ENCODE measurements around the gene UBE3D. TPM values are rescaled to one million over a fixed set of nuclear protein-coding genes. Genes with fewer than 3 reads are reported as not detected.
"Not testable (repeated sequence)": the region's sequence is repeated elsewhere in the genome, so short reads cannot be mapped to it uniquely, and the experiment has no call there.

The UBE3D gene
- total RNA-seq, 1 experiment from 2014 or later: 11.3 TPM

- DNase-seq (ENCODE audit: low spot score): no peak
- in situ Hi-C loops (cut with HindIII; ENCODE audit: low sequenced_read_pairs): no loop called here
Observed at GRCh38 chr6:82951935-82952334, 113.7 kb downstream of the UBE3D start.

- in situ Hi-C loops (cut with HindIII; ENCODE audit: low sequenced_read_pairs): no loop called here
- no peak for DNase-seq (ENCODE audit: low spot score)
Observed at GRCh38 chr6:82951389-82951788, 114.3 kb downstream of the UBE3D start.

- in situ Hi-C loops (cut with HindIII; ENCODE audit: low sequenced_read_pairs); DNase-seq (ENCODE audit: low spot score): not testable (repeated sequence)
Observed at GRCh38 chr6:82930915-82931314, 134.7 kb downstream of the UBE3D start.

- DNase-seq (ENCODE audit: low spot score): no peak
- in situ Hi-C loops (cut with HindIII; ENCODE audit: low sequenced_read_pairs): no loop called here
Observed at GRCh38 chr6:82924799-82925535, 140.7 kb downstream of the UBE3D start.

GRCh38 chr6:82921258-82921657, 144.4 kb downstream of the UBE3D start:
- no peak for DNase-seq (ENCODE audit: low spot score)
- in situ Hi-C loops (cut with HindIII; ENCODE audit: low sequenced_read_pairs): no loop called here

- in situ Hi-C loops (cut with HindIII; ENCODE audit: low sequenced_read_pairs): no loop called here
- no peak for DNase-seq (ENCODE audit: low spot score)
Observed at GRCh38 chr6:82917346-82918064, 148.1 kb downstream of the UBE3D start.

- in situ Hi-C loops (cut with HindIII; ENCODE audit: low sequenced_read_pairs): no loop called here
- DNase-seq (ENCODE audit: low spot score): no peak
Observed at GRCh38 chr6:82915666-82916065, 150.0 kb downstream of the UBE3D start.

- no peak for DNase-seq (ENCODE audit: low spot score)
- in situ Hi-C loops (cut with HindIII; ENCODE audit: low sequenced_read_pairs): no loop called here
Observed at GRCh38 chr6:82914511-82914910, 151.1 kb downstream of the UBE3D start.

- in situ Hi-C loops (cut with HindIII; ENCODE audit: low sequenced_read_pairs): no loop called here
- DNase-seq (ENCODE audit: low spot score): no peak
Observed at GRCh38 chr6:82910820-82911219, 154.8 kb downstream of the UBE3D start.

GRCh38 chr6:82910395-82910794, 155.2 kb downstream of the UBE3D start:
- DNase-seq (ENCODE audit: low spot score): no peak
- in situ Hi-C loops (cut with HindIII; ENCODE audit: low sequenced_read_pairs): no loop called here

GRCh38 chr6:82909551-82909950, 156.1 kb downstream of the UBE3D start:
- no peak for DNase-seq (ENCODE audit: low spot score)
- in situ Hi-C loops (cut with HindIII; ENCODE audit: low sequenced_read_pairs): no loop called here

- no peak for DNase-seq (ENCODE audit: low spot score)
- in situ Hi-C loops (cut with HindIII; ENCODE audit: low sequenced_read_pairs): no loop called here
Observed at GRCh38 chr6:82908661-82909060, 157.0 kb downstream of the UBE3D start.

GRCh38 chr6:82906951-82907350, 158.7 kb downstream of the UBE3D start:
- in situ Hi-C loops (cut with HindIII; ENCODE audit: low sequenced_read_pairs): no loop called here
- DNase-seq (ENCODE audit: low spot score): no peak

GRCh38 chr6:82906489-82906888, 159.2 kb downstream of the UBE3D start:
- no peak for DNase-seq (ENCODE audit: low spot score)
- in situ Hi-C loops (cut with HindIII; ENCODE audit: low sequenced_read_pairs): no loop called here

GRCh38 chr6:82904860-82905259, 160.8 kb downstream of the UBE3D start:
- DNase-seq (ENCODE audit: low spot score): no peak
- in situ Hi-C loops (cut with HindIII; ENCODE audit: low sequenced_read_pairs): no loop called here

- DNase-seq (ENCODE audit: low spot score): no peak
- in situ Hi-C loops (cut with HindIII; ENCODE audit: low sequenced_read_pairs): no loop called here
Observed at GRCh38 chr6:82904257-82904656, 161.4 kb downstream of the UBE3D start.

- in situ Hi-C loops (cut with HindIII; ENCODE audit: low sequenced_read_pairs): no loop called here
- DNase-seq (ENCODE audit: low spot score): no peak
Observed at GRCh38 chr6:82902290-82902689, 163.4 kb downstream of the UBE3D start.

- DNase-seq (ENCODE audit: low spot score): no peak
- in situ Hi-C loops (cut with HindIII; ENCODE audit: low sequenced_read_pairs): no loop called here
Observed at GRCh38 chr6:82894653-82895259, 170.9 kb downstream of the UBE3D start.

- no peak for DNase-seq (ENCODE audit: low spot score)
- in situ Hi-C loops (cut with HindIII; ENCODE audit: low sequenced_read_pairs): no loop called here
Observed at GRCh38 chr6:82893889-82894652, 171.6 kb downstream of the UBE3D start.

GRCh38 chr6:82891503-82891902, 174.1 kb downstream of the UBE3D start:
- in situ Hi-C loops (cut with HindIII; ENCODE audit: low sequenced_read_pairs): not testable (repeated sequence)

More at GRCh38 chr6:82891503-82891902, 174.1 kb downstream of the UBE3D start:
- not testable (repeated sequence) for DNase-seq (ENCODE audit: low spot score)

All from G401 (cell line).